DMS53 (cell line): ENCODE measurements around the gene LRRC17.

Source experiments
- DNase-seq: peaks from one replicate; lab custom pipeline; 2025; lab: John Stamatoyannopoulos, UW

The LRRC17 gene

GRCh38 chr7:102988088-102988487 lies 75.3 kb downstream of the LRRC17 start:
- no peak for DNase-seq

GRCh38 chr7:102988631-102989560 lies 76.1 kb downstream of the LRRC17 start:
- no peak for DNase-seq

- peak; percentile 40 for DNase-seq
These were observed 77.8 kb downstream of the LRRC17 start for GRCh38 chr7:102990642-102991041.

DNA sequence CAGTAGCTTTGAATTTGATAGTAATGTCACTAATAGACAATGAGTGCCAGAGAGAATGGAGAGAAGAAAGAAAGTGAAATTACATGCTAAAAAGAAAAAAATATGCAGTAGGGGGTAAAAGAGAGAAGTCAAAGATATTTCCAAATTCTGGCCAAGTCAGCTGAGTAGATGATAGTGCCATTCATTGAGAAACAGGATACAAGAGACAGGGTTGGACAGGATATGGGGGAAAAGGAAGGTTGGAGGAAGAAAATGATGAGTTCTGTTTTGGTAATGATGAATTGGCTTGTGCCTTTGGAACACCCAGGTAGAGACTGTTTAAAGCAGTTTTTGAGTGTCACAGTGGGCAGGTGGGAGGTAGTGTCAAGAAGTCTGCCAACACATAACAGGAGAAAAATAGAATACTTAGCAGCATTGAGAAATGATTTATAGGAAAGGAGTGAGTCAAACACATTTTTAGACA lies 78.3 kb downstream of the LRRC17 start:
- DNase-seq = no peak

DNA sequence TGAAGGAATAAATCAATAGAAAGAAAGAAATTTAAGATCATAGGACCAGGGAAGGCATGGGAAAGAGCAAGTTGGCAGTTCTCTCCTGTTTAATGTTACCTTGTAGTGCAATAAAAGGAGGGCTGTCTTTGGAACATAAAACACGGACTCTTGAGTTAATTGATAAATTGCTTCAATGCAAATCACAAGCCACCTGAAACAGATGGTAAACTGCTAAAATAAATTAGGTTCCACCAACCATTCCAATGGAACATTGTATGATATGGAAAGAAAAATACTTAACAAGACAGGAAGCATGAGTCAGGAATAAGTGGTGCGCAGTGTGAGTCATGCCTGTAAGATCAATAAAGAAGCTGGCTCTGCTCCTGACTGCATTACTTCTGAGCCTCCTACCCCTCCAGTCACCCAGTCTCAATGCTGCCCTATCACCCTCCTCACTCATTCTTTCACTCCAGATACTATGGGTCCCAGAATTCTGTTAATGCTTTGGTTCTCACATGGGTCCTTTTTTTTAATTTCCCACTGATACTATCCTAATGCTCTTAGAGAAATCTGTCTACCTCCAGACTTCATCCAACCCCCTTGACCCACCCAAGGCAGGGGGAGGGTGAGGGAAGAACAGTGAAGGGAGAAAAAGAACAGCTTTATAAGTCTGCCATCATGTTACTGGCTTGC lies 78.9 kb downstream of the LRRC17 start:
- peak; percentile 95 for DNase-seq

DNA sequence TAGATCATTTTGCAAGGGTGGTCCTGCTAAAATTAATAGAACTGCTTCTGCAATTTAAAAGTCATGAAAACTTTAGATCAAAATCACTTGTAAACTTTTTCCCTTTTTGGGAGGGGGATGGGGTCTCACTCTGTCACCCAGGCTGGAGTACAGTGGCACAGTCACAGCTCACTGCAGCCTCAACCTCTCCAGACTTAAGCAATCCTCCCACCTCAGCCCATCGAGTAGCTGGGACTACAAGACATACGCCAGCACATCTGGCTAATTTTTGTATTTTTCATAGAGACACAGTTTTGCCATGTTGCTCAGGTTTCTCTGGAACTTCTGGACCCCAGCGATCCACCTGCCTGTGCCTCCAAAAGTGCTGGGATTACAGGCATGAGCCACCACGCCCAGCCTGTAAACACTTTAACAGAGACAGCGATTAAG lies 79.7 kb downstream of the LRRC17 start:
- DNase-seq = no peak

DNA sequence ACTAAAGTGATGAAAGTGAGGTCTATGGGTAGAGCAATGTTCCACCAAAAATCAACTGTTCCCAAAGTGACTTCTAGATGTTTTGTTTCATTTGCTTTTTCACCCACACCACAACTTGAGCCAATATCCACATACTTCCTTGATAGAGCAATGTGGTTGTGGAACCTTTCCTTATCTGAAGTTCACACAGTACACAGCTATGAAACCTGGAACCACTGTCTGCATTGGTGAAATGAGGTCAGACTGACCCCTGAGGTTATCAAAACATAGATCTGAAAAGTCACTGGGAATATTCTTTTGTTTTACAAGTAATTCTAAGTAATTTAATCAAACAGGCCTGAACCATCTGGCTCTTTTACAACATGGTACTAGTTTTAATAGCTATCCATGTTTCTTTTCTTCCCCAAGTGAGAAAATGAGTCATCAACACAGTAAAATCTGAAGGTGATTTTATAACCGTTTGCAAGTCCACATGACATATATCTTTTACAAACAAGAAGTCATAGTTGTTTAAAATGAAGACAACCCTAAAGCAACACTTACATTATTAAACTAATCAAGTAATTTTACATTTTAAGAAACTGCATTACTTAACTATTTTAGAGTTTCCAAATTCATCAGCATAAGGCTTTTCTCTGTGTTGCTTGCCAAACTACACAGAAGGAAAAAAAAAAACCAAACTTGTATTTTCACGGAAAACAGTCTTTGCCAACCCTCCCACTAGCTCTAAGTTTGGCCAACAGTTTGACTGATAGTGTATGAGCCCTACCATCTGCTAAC lies 80.3 kb downstream of the LRRC17 start:
- DNase-seq = peak; percentile 26

DNA sequence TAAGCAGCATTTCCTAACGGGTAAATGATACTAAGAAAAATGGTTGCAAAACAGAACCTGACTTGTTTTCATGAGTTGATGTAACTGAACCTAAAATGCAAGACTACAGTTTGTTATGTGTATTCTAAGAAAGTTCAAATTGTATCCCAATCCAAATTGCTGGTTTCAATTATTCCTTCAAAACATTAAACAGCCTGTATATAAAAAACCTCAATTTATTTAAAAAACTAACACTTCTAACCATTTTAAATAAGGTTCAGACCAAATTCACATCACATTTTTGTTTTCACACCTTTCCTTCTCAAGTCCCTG lies 80.9 kb downstream of the LRRC17 start:
- DNase-seq = no peak

DNA sequence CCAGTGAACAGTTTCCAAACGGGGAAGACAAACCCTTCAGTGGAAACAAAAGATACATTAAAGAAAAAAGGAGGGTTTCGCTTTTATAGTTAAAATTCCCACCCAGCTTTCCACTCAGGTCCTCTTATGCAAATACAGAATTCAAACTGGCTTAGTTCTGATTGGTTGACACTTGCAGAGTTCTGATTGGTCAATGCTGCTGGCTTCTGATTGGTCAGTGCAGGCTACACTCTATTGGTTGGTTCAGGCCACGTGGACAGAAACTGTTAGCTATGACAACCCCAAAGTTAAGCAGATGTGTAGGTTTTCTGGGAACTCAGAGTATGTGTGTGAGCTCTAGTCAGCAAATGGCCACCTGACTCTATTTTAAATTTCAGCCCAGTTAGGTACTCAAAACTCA lies 81.8 kb downstream of the LRRC17 start:
- no peak for DNase-seq
